Measurements from ENCODE around the gene TUBA8. TPM values are rescaled to one million over a fixed set of nuclear protein-coding genes. Genes with fewer than 3 reads are reported as not detected.
A peak's percentile ranks its signal among the peaks of the same experiment; 100 is the strongest.
"Not testable (repeated sequence)": the region's sequence is repeated elsewhere in the genome, so short reads cannot be mapped to it uniquely, and the experiment has no call there.

TUBA8 gene
- total RNA-seq, 3 donors from 2014 or later = 1.6 to 14.7 (median 2.9) TPM

- Histone ChIP-seq H3K27me3 (no peaks in the 10 kb centered on the region), H3K36me3 (no peaks in the 10 kb centered on the region), H3K9me3 (no peaks in the 10 kb centered on the region), H3K4me3 (no peak overlapping the region), H3K27ac (no peak overlapping the region), H3K4me1 (no peaks in the 10 kb centered on the region)
- intact Hi-C loops (cut with DNase I; ENCODE audit: low total_unique reads) = no loop called here
- DNase-seq (ENCODE audit: low spot score in 2 of 2) = no peak
- TF ChIP-seq POLR2AphosphoS5 (IDR thresholded peaks at IDR 0.05) = no peak
- TF ChIP-seq, protein P1, sequence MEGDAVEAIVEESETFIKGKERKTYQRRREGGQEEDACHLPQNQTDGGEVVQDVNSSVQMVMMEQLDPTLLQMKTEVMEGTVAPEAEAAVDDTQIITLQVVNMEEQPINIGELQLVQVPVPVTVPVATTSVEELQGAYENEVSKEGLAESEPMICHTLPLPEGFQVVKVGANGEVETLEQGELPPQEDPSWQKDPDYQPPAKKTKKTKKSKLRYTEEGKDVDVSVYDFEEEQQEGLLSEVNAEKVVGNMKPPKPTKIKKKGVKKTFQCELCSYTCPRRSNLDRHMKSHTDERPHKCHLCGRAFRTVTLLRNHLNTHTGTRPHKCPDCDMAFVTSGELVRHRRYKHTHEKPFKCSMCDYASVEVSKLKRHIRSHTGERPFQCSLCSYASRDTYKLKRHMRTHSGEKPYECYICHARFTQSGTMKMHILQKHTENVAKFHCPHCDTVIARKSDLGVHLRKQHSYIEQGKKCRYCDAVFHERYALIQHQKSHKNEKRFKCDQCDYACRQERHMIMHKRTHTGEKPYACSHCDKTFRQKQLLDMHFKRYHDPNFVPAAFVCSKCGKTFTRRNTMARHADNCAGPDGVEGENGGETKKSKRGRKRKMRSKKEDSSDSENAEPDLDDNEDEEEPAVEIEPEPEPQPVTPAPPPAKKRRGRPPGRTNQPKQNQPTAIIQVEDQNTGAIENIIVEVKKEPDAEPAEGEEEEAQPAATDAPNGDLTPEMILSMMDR (IDR thresholded peaks at IDR 0.05) = no peak
- no peak for TF ChIP-seq POLR2A (IDR thresholded peaks at IDR 0.05)
These were observed 6.0 kb upstream of the TUBA8 start for GRCh38 chr22:18104566-18104965.

- DNase-seq (ENCODE audit: low spot score in 2 of 2); intact Hi-C loops (cut with DNase I; ENCODE audit: low total_unique reads); H3K9me3 ChIP-seq; H3K4me3 ChIP-seq; H3K27ac ChIP-seq; H3K27me3 ChIP-seq; H3K36me3 ChIP-seq: not testable (repeated sequence)
- H3K4me1 ChIP-seq = peaks cover 3 to 13% of the 10 kb centered on the region in 2 donors
These were observed 4.6 kb upstream of the TUBA8 start for GRCh38 chr22:18105981-18106380.

DNA sequence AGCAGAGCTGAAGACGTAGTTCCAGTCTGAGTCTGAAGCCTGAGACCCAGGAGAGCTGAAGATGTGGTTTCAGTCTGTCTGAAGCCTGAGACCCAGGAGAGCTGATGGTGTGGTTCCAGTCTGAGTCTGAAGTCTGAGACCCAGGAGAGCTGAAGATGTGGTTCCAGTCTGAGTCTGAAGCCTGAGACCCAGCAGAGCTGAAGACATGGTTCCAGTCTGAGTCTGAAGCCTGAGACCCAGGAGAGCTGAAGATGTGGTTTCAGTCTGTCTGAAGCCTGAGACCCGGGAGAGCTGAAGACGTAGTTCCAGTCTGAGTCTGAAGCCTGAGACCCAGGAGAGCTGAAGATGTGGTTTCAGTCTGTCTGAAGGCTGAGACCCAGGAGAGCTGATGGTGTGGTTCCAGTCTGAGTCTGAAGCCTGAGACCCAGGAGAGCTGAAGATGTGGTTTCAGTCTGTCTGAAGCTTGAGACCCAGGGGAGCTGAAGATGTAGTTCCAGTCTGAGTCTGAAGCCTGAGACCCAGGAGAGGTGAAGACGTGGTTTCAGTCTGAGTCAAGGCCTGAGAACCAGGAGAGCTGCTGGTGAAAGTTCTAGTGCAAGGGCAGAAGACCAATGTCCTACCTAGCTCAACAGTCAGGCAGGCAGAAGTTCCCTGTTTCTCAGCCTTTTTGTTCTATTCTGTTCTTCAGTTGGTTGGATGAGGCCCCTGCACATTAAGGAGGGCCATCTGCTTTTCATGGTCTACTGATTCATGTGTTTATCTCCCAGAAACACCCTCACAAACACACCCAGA lies 3.9 kb upstream of the TUBA8 start:
- DNase-seq (ENCODE audit: low spot score in 2 of 2); H3K36me3 ChIP-seq; intact Hi-C loops (cut with DNase I; ENCODE audit: low total_unique reads); H3K9me3 ChIP-seq; H3K27ac ChIP-seq; H3K4me3 ChIP-seq; H3K27me3 ChIP-seq: not testable (repeated sequence)
- peaks cover 3 to 14% of the 10 kb centered on the region in 2 donors for H3K4me1 ChIP-seq

- no peak overlapping the region for H3K27ac ChIP-seq
- intact Hi-C loops (cut with DNase I; ENCODE audit: low total_unique reads) = no loop called here
- no peaks in the 10 kb centered on the region for H3K36me3 ChIP-seq
- peaks cover 3 to 14% of the 10 kb centered on the region in 2 donors for H3K4me1 ChIP-seq
- no peaks in the 10 kb centered on the region for H3K27me3 ChIP-seq
- no peak for DNase-seq (ENCODE audit: low spot score in 2 of 2)
- TF ChIP-seq POLR2AphosphoS5 (IDR thresholded peaks at IDR 0.05) (no peak), POLR2A (IDR thresholded peaks at IDR 0.05) (no peak)
- TF ChIP-seq, protein P1 (IDR thresholded peaks at IDR 0.05) = no peak
- H3K4me3 ChIP-seq = no peak overlapping the region
- H3K9me3 ChIP-seq = no peaks in the 10 kb centered on the region
These were observed 2.4 kb upstream of the TUBA8 start for GRCh38 chr22:18108187-18108586.

- no peaks in the 10 kb centered on the region for H3K36me3 ChIP-seq
- H3K4me1 ChIP-seq = peaks cover 3 to 14% of the 10 kb centered on the region in 2 donors
- intact Hi-C loops (cut with DNase I; ENCODE audit: low total_unique reads) = no loop called here
- H3K4me3 ChIP-seq = peak overlapping the region; percentile 57 to 82 (median 61)
- no peak for TF ChIP-seq POLR2AphosphoS5 (IDR thresholded peaks at IDR 0.05)
- no peak overlapping the region for H3K27ac ChIP-seq
- no peaks in the 10 kb centered on the region for H3K9me3 ChIP-seq
- no peak for DNase-seq (ENCODE audit: low spot score in 2 of 2)
- H3K27me3 ChIP-seq = no peaks in the 10 kb centered on the region
These were observed 1.0 kb upstream of the TUBA8 start for GRCh38 chr22:18109410-18110193.

- DNase-seq (ENCODE audit: low spot score in 2 of 2) = no peak
- Histone ChIP-seq H3K9me3 (no peaks in the 10 kb centered on the region), H3K27ac (no peak overlapping the region), H3K4me1 (peaks cover 3 to 14% of the 10 kb centered on the region in 2 donors), H3K4me3 (peak overlapping the region; percentile 57 to 82 (median 61)), H3K27me3 (no peaks in the 10 kb centered on the region), H3K36me3 (no peaks in the 10 kb centered on the region)
- no peak for TF ChIP-seq POLR2A (IDR thresholded peaks at IDR 0.05)
- TF ChIP-seq POLR2AphosphoS5 (IDR thresholded peaks at IDR 0.05) = no peak
- TF ChIP-seq, protein P1 (IDR thresholded peaks at IDR 0.05) = no peak
- intact Hi-C loops (cut with DNase I; ENCODE audit: low total_unique reads) = no loop called here
These were observed 547 bp downstream of the TUBA8 start for GRCh38 chr22:18110954-18111758.

Measured in breast epithelium (tissue), 4 donors.